PC-3 (cell line): ENCODE results near the gene SIPA1. TPM values are rescaled to one million over a fixed set of nuclear protein-coding genes. Genes with fewer than 3 reads are reported as not detected.

Experiments used
- ATAC-seq: fragments of 200-7000 bp; cut with Tn5 transposase; 2 replicates; pipeline ENCODE4 v1.9.1; 2020; ENCODE audit warnings: mild to moderate bottlenecking, moderate library complexity
- BruUV-seq: library from RNA; stranded (reverse); fragments of 400-500 nt; replicated peaks from 2 replicates; lab custom pipeline; 2021; lab: Mats Ljungman, UMichigan
- CTCF ChIA-PET: fragments of 300-600 bp; sonication (Branson Sonifier 250); formaldehyde crosslinking; loops from one replicate; lab custom pipeline; 2022; ENCODE audit warnings: antibody characterized with exemption; lab: Charles Lee
- POLR2A ChIA-PET: fragments of 300-600 bp; sonication (Branson Sonifier 250); formaldehyde crosslinking; loops from one replicate; lab custom pipeline; 2022; ENCODE audit warnings: antibody characterized with exemption; ENCODE audit not compliant: unreplicated experiment; lab: Charles Lee
- DNase-seq: peaks from one replicate; pipeline ENCODE4 v3.0.0-alpha.2; 2015
- H2AFZ ChIP-seq: fragments of 300-600 bp; sonication (generic); 2 replicates; pipeline ENCODE4 v1.6.0; 2016; ENCODE audit warnings: antibody characterized with exemption, low read length
- H3F3A ChIP-seq: fragments of 300-600 bp; sonication (generic); one replicate; pipeline ENCODE4 v1.6.0; 2017; ENCODE audit warnings: antibody characterized with exemption, low read length, control low read depth, mild to moderate bottlenecking; ENCODE audit not compliant: unreplicated experiment
- H3K27ac ChIP-seq: fragments of 300-600 bp; sonication (generic); 2 replicates; pipeline ENCODE4 v1.5.1; 2016; ENCODE audit warnings: mild to moderate bottlenecking, low read length
- H3K27me3 ChIP-seq: fragments of 300-600 bp; sonication (generic); 2 replicates; pipeline ENCODE4 v1.6.1; 2016; ENCODE audit warnings: low read length, mixed read lengths
- H3K36me3 ChIP-seq: fragments of 300-600 bp; sonication (generic); 2 replicates; pipeline ENCODE4 v1.6.1; 2016; ENCODE audit warnings: low read depth, mixed run types, low read length, mixed read lengths
- H3K4me1 ChIP-seq: fragments of 300-600 bp; sonication (generic); 2 replicates; pipeline ENCODE4 v1.5.1; 2016; ENCODE audit warnings: low read length; ENCODE audit not compliant: insufficient read depth
- H3K4me2 ChIP-seq: fragments of 300-600 bp; sonication (generic); 2 replicates; pipeline ENCODE4 v1.6.0; 2016; ENCODE audit warnings: low read length
- H3K4me3 ChIP-seq: fragments of 300-600 bp; sonication (generic); 2 replicates; pipeline ENCODE4 v1.5.1; 2016; ENCODE audit warnings: mild to moderate bottlenecking, low read length, mixed read lengths
- H3K79me2 ChIP-seq: fragments of 300-600 bp; sonication (generic); 2 replicates; pipeline ENCODE4 v1.6.1; 2017; ENCODE audit warnings: low read length, mixed read lengths
- H3K9ac ChIP-seq: fragments of 300-600 bp; sonication (generic); 2 replicates; pipeline ENCODE4 v1.6.0; 2016; ENCODE audit warnings: mild to moderate bottlenecking, low read length
- H3K9me2 ChIP-seq: fragments of 300-600 bp; sonication (generic); replicated peaks from 2 replicates; pipeline ENCODE4 v1.6.1; 2016; ENCODE audit warnings: mixed run types, low read length, mixed read lengths
- H3K9me3 ChIP-seq: fragments of 300-600 bp; sonication (generic); 2 replicates; pipeline ENCODE4 v1.6.1; 2016; ENCODE audit warnings: low read length, mixed read lengths
- H4K20me1 ChIP-seq: fragments of 300-600 bp; sonication (generic); 2 replicates; pipeline ENCODE4 v1.6.1; 2016; ENCODE audit warnings: low read length, mixed read lengths
- EZH2 ChIP-seq: fragments of 300-600 bp; sonication (generic); IDR thresholded peaks from one replicate; pipeline ENCODE4 v1.6.1; 2017; ENCODE audit warnings: antibody characterized with exemption, mild to moderate bottlenecking, low read length; ENCODE audit not compliant: unreplicated experiment
- EZH2phosphoT487 ChIP-seq: fragments of 300-600 bp; sonication (generic); IDR thresholded peaks from 2 replicates; pipeline ENCODE4 v1.6.1; 2018; ENCODE audit warnings: mild to moderate bottlenecking, antibody characterized with exemption, low read length, borderline replicate concordance
- intact Hi-C: fragments of 100-400 bp; cut with micrococcal nuclease; formaldehyde crosslinking; loops from 2 replicates; pipeline ENCODE4 v1.9.0; 2023
- total RNA-seq: library from RNA; depleted of rRNA; stranded (reverse); fragments of >200 nt; gene quantifications from 2 replicates; pipeline ENCODE4 v1.2.3, GENCODE V29; 2014
- TF ChIP-seq, protein P1 (sequence below): fragments of 300-600 bp; sonication (generic); conservative IDR thresholded peaks from 2 replicates; pipeline ENCODE4 v1.5.1; 2017; ENCODE audit warnings: antibody characterized with exemption, low read depth, mild to moderate bottlenecking, low read length

The SIPA1 gene
- total RNA-seq, 1 experiment from 2014 or later = 113 TPM

DNA sequence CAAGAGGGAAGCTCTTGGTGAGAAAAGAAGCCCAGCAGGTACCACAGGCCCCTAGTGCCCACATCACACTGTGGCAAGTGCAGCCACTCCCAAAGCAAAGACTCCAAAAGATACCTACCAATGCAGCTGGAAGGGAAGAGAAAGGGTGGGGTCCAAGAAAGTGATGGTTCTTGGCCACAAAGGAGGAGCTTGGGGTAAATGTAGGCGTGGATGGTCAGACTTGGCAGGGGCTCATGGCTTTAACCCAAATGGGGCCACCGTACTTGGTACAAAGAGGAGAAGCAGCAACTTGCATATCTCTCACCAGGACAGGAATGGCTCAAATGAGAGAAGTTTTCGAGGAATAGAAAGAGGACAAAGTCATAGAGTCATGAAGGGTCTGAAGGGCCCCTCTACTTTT lies 28.7 kb upstream of the SIPA1 start:
- intact Hi-C loops = no loop called here
- ATAC-seq = no peak
- Histone ChIP-seq H3K27ac (no peak overlapping the region), H3K4me1 (peaks cover 25% of the 10 kb centered on the region), H3K79me2 (peaks cover 46% of the 10 kb centered on the region), H3K9me3 (no peaks in the 10 kb centered on the region), H3K9me2 (no peaks in the 10 kb centered on the region), H3K4me2 (no peak overlapping the region), H3K9ac (no peak overlapping the region), H2AFZ (no peak overlapping the region), H3K27me3 (no peaks in the 10 kb centered on the region), H4K20me1 (no peaks in the 10 kb centered on the region; the same call in 1 of the 2 replicates), H3K36me3 (peaks cover 21% of the 10 kb centered on the region), H3F3A (no peaks in the 10 kb centered on the region), H3K4me3 (no peak overlapping the region)
- ChIA-PET CTCF (no interaction called here), POLR2A (no interaction called here)
- TF ChIP-seq EZH2phosphoT487 = no peak
- TF ChIP-seq, protein P1, sequence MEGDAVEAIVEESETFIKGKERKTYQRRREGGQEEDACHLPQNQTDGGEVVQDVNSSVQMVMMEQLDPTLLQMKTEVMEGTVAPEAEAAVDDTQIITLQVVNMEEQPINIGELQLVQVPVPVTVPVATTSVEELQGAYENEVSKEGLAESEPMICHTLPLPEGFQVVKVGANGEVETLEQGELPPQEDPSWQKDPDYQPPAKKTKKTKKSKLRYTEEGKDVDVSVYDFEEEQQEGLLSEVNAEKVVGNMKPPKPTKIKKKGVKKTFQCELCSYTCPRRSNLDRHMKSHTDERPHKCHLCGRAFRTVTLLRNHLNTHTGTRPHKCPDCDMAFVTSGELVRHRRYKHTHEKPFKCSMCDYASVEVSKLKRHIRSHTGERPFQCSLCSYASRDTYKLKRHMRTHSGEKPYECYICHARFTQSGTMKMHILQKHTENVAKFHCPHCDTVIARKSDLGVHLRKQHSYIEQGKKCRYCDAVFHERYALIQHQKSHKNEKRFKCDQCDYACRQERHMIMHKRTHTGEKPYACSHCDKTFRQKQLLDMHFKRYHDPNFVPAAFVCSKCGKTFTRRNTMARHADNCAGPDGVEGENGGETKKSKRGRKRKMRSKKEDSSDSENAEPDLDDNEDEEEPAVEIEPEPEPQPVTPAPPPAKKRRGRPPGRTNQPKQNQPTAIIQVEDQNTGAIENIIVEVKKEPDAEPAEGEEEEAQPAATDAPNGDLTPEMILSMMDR = no peak
- TF ChIP-seq EZH2 = no peak
- BruUV-seq = no TSS peak
- DNase-seq = no peak

DNA sequence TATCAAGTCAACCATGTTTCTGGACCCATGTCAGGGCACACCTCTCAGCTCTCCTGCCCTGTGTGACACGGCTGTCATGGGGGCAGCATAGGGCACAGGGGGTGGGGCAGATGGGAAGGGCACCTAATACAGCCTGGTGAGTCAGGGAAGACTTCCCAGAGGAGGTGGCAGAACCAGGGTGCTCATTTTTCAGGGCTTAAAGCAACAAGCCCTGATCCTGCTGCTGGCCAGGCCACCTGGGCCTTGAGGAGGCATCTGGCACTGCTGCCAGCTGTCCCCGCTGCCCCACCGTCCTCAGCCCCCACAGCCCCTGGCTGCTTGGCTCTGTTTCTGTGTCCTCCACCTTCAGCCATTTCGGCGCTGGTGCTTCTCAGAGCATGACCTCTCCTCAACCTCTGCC lies 28.2 kb upstream of the SIPA1 start:
- POLR2A ChIA-PET = no interaction called here
- no peak overlapping the region for H3K4me2 ChIP-seq
- TF ChIP-seq, protein P1 = no peak
- no peak for TF ChIP-seq EZH2phosphoT487
- no peak for TF ChIP-seq EZH2
- H3K79me2 ChIP-seq = peaks cover 51% of the 10 kb centered on the region
- no peak overlapping the region for H3K4me3 ChIP-seq
- DNase-seq (no peak), ATAC-seq (no peak)
- H3K9me3 ChIP-seq = no peaks in the 10 kb centered on the region
- H2AFZ ChIP-seq = no peak overlapping the region
- peaks cover 25% of the 10 kb centered on the region for H3K4me1 ChIP-seq
- H3K9me2 ChIP-seq = no peaks in the 10 kb centered on the region
- H3K27me3 ChIP-seq = no peaks in the 10 kb centered on the region
- no peaks in the 10 kb centered on the region for H3F3A ChIP-seq
- no peak overlapping the region for H3K9ac ChIP-seq
- CTCF ChIA-PET = no interaction called here
- BruUV-seq = no TSS peak
- H3K27ac ChIP-seq = no peak overlapping the region
- H4K20me1 ChIP-seq = no peaks in the 10 kb centered on the region; the same call in 1 of the 2 replicates
- H3K36me3 ChIP-seq = peaks cover 21% of the 10 kb centered on the region
- intact Hi-C loops = loop anchor here (10.0 kb wide), 1 partner anchor 65 kb away; no protein-coding TSS in a partner anchor

DNA sequence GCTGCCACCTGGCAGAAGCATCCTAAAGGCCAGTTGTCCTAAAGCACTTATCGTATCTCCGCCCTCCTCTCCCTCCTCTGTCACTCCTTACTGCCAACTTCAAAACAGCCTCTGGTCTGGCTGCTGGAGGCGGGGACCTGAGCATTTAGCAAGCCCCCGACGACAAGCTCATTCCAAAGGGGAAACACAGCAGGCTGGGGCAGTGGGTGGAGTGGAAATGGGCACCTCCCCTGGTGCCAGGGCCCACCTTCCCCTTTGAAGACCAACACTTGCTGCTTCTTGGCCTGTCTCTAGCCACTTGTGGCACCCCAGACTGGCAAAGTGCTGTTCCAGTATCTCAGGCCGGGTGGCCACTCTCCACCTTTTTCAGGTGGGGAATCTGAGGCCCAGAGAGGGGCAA lies 27.5 kb upstream of the SIPA1 start:
- no peaks in the 10 kb centered on the region for H3F3A ChIP-seq
- H3K4me1 ChIP-seq = peaks cover 25% of the 10 kb centered on the region
- ChIA-PET POLR2A (no interaction called here), CTCF (no interaction called here)
- BruUV-seq = no TSS peak
- ATAC-seq = no peak
- H3K36me3 ChIP-seq = peaks cover 13% of the 10 kb centered on the region; the same call in 1 of the 2 replicates
- H3K27me3 ChIP-seq = no peaks in the 10 kb centered on the region
- intact Hi-C loops = loop anchor here (10.0 kb wide), 1 partner anchor 66 kb away; no protein-coding TSS in a partner anchor
- no peaks in the 10 kb centered on the region for H3K9me3 ChIP-seq
- no peak overlapping the region for H2AFZ ChIP-seq
- H3K9me2 ChIP-seq = no peaks in the 10 kb centered on the region
- H3K4me3 ChIP-seq = no peak overlapping the region
- peaks cover 53% of the 10 kb centered on the region for H3K79me2 ChIP-seq
- H4K20me1 ChIP-seq = no peaks in the 10 kb centered on the region; the same call in 1 of the 2 replicates
- no peak overlapping the region for H3K9ac ChIP-seq
- no peak for DNase-seq
- no peak overlapping the region for H3K4me2 ChIP-seq
- TF ChIP-seq, protein P1 = no peak
- TF ChIP-seq EZH2phosphoT487 (no peak), EZH2 (no peak)
- H3K27ac ChIP-seq = no peak overlapping the region
